Breast epithelium (tissue), 3 donors: ENCODE data around the gene CLCN2.

Experiments used
- POLR2A ChIP-seq: fragments of 450-650 bp; IDR thresholded peaks from one replicate; pipeline ENCODE4 v1.6.1; 2016; ENCODE audit warnings: antibody characterized with exemption, mild to moderate bottlenecking, moderate library complexity
- POLR2AphosphoS5 ChIP-seq, 3 donors: sonication (generic); formaldehyde crosslinking; IDR thresholded peaks; one replicate each; pipeline ENCODE4 v1.6.1; 2017; ENCODE audit warnings: antibody characterized with exemption in 3 of 3
- TF ChIP-seq, protein P1 (sequence below), 3 donors: fragments of 450-650 bp; IDR thresholded peaks; one replicate each; pipeline ENCODE4 v1.5.1; 2016 to 2017; ENCODE audit warnings: antibody characterized with exemption in 3 of 3, mild to moderate bottlenecking in 3 of 3, moderate library complexity in 3 of 3

DNA sequence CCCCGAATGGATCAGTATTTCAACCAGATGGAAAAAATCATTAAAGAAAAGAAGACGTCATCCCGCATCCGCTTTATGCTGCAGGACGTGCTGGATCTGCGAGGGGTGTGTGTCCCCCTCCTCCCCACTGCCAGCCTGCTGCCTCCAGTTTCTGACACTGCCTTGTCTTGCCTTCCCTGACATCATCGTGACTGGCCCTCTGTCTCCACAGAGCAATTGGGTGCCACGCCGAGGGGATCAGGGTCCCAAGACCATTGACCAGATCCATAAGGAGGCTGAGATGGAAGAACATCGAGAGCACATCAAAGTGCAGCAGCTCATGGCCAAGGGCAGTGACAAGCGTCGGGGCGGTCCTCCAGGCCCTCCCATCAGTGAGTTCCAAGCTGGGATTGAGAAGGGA lies 36.1 kb downstream of the CLCN2 start:
- TF ChIP-seq POLR2A, result no peak
- TF ChIP-seq, protein P1, sequence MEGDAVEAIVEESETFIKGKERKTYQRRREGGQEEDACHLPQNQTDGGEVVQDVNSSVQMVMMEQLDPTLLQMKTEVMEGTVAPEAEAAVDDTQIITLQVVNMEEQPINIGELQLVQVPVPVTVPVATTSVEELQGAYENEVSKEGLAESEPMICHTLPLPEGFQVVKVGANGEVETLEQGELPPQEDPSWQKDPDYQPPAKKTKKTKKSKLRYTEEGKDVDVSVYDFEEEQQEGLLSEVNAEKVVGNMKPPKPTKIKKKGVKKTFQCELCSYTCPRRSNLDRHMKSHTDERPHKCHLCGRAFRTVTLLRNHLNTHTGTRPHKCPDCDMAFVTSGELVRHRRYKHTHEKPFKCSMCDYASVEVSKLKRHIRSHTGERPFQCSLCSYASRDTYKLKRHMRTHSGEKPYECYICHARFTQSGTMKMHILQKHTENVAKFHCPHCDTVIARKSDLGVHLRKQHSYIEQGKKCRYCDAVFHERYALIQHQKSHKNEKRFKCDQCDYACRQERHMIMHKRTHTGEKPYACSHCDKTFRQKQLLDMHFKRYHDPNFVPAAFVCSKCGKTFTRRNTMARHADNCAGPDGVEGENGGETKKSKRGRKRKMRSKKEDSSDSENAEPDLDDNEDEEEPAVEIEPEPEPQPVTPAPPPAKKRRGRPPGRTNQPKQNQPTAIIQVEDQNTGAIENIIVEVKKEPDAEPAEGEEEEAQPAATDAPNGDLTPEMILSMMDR (IDR thresholded peaks at IDR 0.05), result no peak
- no peak for TF ChIP-seq POLR2AphosphoS5 (IDR thresholded peaks at IDR 0.05)
